ENCODE results near the gene CYP26C1.

CYP26C1 gene

GRCh38 chr10:93059975-93060886, at the start of gene CYP26C1:
CYP26C1 (plus strand) TSS chr10:93060798; CDS start chr10:93061264, 466 bp downstream.
- no peak for DNase-seq (ENCODE audit: low spot score)

GRCh38 chr10:93015722-93016121, 44.9 kb upstream of the CYP26C1 start:
- no peak for DNase-seq (ENCODE audit: low spot score)

GRCh38 chr10:93023013-93023650, 37.5 kb upstream of the CYP26C1 start:
- no peak for DNase-seq (ENCODE audit: low spot score)

- no peak for DNase-seq (ENCODE audit: low spot score)
These were observed 34.5 kb upstream of the CYP26C1 start for GRCh38 chr10:93026072-93026471.

GRCh38 chr10:93027508-93027907, 33.1 kb upstream of the CYP26C1 start:
- DNase-seq (ENCODE audit: low spot score) = no peak

GRCh38 chr10:93028883-93029282, 31.7 kb upstream of the CYP26C1 start:
- DNase-seq (ENCODE audit: low spot score) = peak; percentile 35

- peak; percentile 47 for DNase-seq (ENCODE audit: low spot score)
These were observed 30.2 kb upstream of the CYP26C1 start for GRCh38 chr10:93030409-93030808.

GRCh38 chr10:93032105-93032808, 28.3 kb upstream of the CYP26C1 start:
- DNase-seq (ENCODE audit: low spot score) = no peak

GRCh38 chr10:93032809-93033137, 27.8 kb upstream of the CYP26C1 start:
- no peak for DNase-seq (ENCODE audit: low spot score)

- no peak for DNase-seq (ENCODE audit: low spot score)
These were observed 26.2 kb upstream of the CYP26C1 start for GRCh38 chr10:93034426-93034825.

GRCh38 chr10:93039110-93039509, 21.5 kb upstream of the CYP26C1 start:
- no peak for DNase-seq (ENCODE audit: low spot score)

GRCh38 chr10:93039721-93040120, 20.9 kb upstream of the CYP26C1 start:
- DNase-seq (ENCODE audit: low spot score) = peak; percentile 29

- DNase-seq (ENCODE audit: low spot score) = no peak
These were observed 6.1 kb upstream of the CYP26C1 start for GRCh38 chr10:93054486-93054885.

- DNase-seq (ENCODE audit: low spot score) = no peak
These were observed 2.5 kb upstream of the CYP26C1 start for GRCh38 chr10:93058139-93058538.

- DNase-seq (ENCODE audit: low spot score) = no peak
These were observed 442 bp downstream of the CYP26C1 start for GRCh38 chr10:93060887-93061593.

- peak; percentile 37 for DNase-seq (ENCODE audit: low spot score)
These were observed 1.3 kb downstream of the CYP26C1 start for GRCh38 chr10:93061594-93062513.

GRCh38 chr10:93062514-93063143, 2.0 kb downstream of the CYP26C1 start:
- DNase-seq (ENCODE audit: low spot score) = peak; percentile 67

- no peak for DNase-seq (ENCODE audit: low spot score)
These were observed 2.8 kb downstream of the CYP26C1 start for GRCh38 chr10:93063144-93063976.

- DNase-seq (ENCODE audit: low spot score) = no peak
These were observed 3.5 kb downstream of the CYP26C1 start for GRCh38 chr10:93063977-93064660.

All from kidney tubule cell (primary cell).